Renal pelvis (tissue), 4 donors: Measurements from ENCODE around the gene NUB1. TPM values are rescaled to one million over a fixed set of nuclear protein-coding genes. Genes with fewer than 3 reads are reported as not detected.

Source experiments
- DNase-seq: peaks from one replicate; pipeline ENCODE4 v3.0.0-alpha.2; 2013
- polyA plus RNA-seq, 3 donors: library from polyadenylated mRNA; unstranded; fragments of 120-200 nt; gene quantifications; one replicate each; pipeline ENCODE4 v1.2.1, GENCODE V29; 2013; ENCODE audit not compliant: insufficient read length in 3 of 3

Gene NUB1
- polyA plus RNA-seq, 3 donors, result 75.7 to 82.8 (median 76.3) TPM

GRCh38 chr7:151340794-151341356 is 737 bp upstream of the NUB1 start:
- DNase-seq, result no peak

DNA sequence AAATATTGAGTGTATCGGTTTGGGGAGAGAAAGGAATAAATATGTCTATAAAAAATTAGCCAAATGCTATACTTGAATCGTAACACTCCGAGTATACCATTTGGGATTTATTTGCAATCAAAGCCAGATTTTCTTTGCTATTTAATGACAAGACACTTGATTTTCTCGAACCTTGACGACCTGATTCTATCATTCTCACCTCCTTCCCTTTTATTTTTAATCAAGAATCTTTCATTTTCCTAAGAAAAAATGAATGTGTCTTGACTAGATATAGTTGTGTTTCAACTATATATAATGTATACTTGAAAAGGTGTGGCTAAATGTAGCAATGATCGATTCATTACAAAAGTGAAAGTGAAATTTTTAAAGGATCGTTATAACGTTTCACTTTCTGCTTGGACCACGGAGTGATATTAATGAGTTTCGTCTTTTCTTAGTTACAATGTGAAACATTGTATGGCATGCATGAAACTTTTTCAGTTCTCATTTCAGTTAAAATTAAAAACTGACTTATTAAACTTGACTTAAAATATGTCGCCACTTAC is 562 bp downstream of the NUB1 start:
- DNase-seq, result no peak

- no peak for DNase-seq
Measured at GRCh38 chr7:151342811-151343210, 1.2 kb downstream of the NUB1 start.

DNA sequence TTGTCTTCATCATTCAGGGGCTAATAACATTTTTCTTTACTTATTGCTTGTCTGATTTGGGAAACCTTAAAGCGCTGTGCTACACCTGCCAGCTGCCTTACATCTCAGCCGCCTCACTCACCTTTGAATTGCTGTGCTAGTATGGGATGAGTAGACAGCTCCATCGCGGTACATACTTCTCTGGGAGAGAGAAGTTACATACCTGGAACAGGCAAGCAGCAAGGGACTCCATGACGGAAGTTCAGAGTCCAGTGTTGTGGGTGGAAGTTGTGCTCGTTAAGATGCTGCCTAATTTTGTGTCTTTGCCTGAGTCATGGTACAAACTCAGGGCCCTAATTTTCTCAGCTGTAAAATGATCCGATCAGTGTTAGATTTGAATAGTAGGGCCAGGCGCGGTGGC is 1.9 kb downstream of the NUB1 start:
- DNase-seq, result no peak

DNA sequence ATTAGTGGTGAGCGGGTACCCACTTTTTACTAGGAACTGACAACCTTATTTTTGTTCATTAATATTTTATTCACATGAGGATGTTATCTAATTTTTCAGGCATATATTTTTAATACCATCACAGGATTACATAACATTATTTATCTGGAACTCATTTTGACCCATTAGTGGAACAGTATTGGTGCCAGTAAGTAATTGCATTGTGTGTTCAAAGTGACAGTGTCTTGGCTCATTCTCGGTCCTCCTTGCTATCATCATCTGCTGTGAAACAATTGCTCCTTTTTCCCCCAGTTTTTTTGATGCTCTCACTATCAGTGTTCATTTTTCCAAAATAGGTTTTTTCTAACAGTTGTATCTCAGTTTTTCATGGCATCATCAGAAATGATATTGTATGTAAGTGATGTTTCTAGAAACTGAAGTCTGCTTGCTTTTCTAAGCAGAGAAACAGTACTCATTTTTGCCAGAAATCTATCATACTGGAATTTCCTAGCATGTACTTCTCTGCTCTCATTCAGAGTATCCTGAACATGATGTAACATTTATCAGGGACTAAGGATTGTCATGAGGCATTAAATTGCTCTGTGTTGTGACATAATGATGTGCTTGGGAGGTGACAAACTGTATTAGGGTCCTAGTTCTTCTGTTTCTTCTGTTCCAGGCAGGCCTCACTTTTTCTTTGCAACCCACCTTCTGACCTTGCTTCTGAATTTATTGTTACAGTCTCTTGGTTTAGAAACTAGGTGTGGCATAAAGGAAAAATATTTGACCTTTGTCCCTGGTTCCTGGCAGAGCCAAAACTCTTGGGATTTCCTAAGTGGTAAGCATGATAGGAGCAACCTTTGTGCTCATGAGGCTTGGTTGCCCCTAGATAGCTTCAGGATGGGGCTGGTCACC is 4.2 kb downstream of the NUB1 start:
- DNase-seq, result no peak

DNA sequence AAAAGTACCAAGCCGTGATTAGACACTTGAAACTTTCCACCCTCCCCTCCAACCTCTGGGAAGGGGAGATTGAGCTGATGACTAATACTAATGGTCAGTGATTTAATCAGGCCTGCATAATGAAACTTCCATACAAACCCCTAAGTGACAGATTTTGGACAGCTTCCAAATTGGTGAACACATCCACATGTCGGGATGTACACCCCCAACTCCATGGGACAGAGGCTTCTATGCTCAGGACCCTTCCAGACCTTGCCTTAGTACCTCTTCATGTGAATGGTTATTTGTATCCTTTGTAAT is 4.8 kb downstream of the NUB1 start:
- no peak for DNase-seq

DNA sequence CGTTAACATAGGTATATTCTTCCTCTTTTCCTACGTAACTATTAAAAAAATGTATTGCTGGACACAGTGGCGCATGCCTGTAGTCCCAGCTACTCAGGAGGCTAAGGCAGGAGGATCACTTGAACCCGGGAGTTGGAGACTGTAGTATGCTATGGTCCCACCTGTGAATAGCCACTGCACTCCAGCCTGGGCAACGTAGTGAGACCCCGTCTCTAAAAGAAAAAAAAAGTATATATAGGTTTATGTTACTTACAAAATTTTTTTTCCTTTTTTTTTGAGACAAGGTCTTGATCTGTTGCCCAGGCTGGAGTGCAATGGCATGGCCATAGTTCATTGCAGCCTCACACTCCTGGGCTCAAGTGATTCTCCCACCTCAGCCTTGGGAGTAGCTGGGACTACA is 5.6 kb downstream of the NUB1 start:
- no peak for DNase-seq

DNA sequence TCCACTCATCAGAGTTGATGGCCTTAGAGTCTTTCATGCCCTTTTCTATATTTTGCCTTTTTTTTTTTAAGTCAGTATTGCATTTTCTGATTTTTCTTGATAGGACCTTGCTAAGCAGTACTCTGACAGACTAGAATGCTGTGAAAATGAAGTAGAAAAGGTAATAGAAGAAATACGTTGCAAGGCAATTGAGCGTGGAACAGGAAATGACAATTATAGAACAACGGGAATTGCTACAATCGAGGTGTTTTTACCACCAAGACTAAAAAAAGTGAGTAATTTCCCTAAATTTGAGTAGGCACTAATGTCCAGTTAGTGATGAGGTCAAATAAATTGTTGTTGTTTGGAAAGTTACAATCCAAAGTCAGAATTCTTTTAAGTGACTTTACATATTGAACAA is 7.4 kb downstream of the NUB1 start:
- no peak for DNase-seq

DNA sequence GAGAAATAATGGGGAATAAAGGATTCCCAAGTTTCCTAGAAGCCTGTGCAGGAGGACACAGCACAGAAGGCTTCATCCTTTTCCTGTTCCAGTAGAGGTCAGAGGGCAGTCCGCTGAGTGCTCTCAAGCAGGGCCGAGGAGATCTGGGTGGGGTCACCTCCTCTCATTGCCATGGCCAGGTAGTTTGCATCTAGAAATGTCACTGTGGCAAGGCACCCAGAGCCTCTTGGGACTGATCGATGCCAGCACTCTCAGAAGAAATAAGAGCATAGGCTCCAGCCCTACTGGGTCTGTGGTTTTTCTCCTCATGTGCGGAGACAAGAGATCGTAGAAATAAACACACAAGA is 7.9 kb downstream of the NUB1 start:
- DNase-seq, result no peak

- DNase-seq, result no peak
Measured at GRCh38 chr7:151351027-151351426, 9.4 kb downstream of the NUB1 start.

DNA sequence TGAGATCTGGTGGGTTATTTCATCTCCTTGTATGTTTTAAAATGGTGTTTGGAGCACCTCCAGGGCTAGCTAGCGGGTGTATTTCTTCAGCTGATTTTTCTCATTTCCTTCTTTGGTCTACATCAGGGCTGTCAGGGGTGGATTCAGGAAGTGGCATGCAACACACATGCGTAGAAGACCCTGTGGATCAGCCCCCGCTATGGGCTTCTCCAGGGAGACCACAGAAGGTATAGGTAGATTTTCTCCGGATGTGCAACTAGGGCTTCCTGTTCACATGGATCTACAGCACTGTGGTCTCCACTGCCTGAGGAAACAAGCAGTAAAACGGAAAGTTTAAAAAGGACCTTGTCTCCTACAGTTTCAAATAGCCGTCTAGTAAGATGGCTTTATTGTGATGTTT is 10.4 kb downstream of the NUB1 start:
- DNase-seq, result no peak

DNA sequence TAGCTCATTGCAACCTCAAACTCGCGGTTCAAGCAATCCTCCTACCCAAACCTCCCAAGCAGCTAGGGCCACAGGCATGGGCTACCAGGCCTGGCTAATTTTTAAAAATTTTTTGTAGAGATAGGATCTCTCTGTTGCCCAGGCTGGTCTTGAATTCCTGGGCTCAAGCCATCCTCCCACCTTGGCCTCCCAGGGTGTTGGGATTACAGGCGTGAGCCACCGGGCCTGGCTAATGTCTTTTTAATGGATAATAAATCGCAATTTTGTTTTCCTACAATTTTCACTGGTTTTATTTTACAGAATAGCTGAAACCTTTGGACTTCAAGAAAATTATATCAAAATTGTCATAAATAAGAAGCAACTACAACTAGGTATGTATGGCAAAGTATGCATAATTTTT is 10.9 kb downstream of the NUB1 start:
- no peak for DNase-seq

- DNase-seq, result no peak
Measured at GRCh38 chr7:151361193-151361959, 19.8 kb downstream of the NUB1 start.

GRCh38 chr7:151363182-151363581 is 21.6 kb downstream of the NUB1 start:
- no peak for DNase-seq

- DNase-seq, result no peak
Measured at GRCh38 chr7:151366166-151366879, 24.7 kb downstream of the NUB1 start.

DNA sequence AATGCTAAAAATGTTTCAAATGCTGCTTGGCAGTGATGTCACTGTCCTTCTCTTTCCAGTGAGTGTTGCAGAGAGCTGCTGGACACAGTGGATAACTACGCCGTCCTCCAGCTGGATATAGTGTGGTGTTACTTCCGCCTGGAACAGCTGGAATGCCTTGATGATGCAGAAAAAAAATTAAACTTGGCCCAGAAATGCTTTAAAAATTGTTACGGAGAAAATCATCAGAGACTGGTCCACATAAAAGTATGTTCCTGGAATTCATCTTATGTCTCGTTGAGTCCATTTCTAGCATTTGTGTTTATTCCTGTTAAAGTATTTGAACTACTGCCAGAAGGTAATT is 25.2 kb downstream of the NUB1 start:
- peak; percentile 61 for DNase-seq

DNA sequence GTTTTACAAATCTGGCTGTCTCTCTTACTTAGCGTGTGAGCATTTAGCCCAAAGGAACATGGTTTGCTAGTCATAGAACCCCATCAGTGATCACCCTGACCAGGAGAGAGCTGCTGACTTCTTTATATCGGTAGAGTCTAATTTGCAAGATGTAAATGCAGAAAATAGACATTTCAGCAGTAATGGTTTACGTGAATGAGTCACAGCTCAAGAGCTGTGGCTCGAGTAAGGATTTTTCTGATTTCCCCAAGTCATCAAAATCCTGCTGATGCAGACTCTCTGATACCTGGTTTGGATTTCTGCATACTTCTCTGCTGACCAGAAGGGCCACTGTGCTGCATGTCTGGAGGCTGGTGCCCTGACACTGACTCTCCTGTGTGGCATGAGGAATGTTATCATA is 25.7 kb downstream of the NUB1 start:
- DNase-seq, result no peak

DNA sequence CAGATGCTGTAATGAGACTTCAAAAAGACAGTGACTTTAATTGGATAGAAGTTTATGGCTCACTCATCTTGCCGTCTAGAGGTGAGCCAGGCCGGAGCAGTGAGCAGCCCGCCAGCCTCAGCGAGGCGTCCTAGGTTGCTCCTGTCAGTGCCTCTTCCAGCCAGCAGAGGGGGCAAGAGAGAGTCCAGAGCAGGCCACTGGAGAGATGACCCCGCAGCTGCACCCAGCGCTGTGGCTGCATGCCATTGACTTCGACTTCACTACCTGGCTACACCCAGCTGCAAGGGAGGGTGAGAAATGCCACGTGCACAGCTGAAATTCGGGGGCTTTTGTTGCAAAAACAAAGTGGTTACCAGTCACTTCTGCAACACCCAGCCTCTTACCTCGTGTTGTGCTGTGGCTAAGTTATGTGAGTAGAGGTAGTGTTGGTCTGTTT is 26.5 kb downstream of the NUB1 start:
- DNase-seq, result peak; percentile 82

- no peak for DNase-seq
Measured at GRCh38 chr7:151371266-151371665, 29.7 kb downstream of the NUB1 start.

- DNase-seq, result no peak
Measured at GRCh38 chr7:151372612-151373265, 31.1 kb downstream of the NUB1 start.

DNA sequence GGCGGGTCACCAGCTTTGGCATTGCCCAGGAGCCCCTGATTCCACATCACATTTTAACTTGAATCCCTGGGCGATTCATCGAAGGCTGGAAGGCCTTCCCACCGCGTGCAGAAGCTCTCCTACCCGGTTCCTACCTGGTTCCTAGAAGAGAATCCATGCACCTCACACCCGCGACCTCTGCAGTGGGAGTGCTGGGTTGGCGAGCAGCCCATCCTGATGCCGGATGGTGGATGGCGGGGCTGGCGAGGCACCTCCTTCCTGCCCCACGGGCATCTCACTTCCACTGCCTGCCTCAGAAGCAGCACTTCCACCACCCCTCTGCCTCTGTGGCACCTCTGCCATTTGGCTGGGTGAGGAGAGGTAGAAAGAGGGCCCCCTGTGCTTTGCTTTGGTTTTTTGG is 32.0 kb downstream of the NUB1 start:
- no peak for DNase-seq

DNA sequence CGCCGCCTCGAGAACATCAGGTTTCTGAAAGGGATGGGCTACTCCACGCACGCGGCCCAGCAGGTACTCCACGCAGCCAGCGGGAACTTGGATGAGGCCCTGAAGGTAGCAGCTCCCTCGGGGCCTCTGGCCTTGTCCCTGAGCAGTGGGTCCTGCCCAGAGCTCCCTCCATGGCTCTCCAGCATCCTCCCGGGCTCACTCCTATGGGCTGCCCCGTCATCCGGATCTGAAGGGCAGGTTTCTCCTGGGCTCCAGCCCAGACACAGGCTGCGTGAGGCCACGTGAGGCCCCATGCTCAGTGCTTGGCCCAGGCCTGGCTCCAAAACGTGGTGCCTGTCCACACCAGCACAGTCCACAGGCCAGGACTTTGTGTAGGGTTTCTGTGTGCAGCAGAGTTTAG is 32.5 kb downstream of the NUB1 start:
- no peak for DNase-seq
